ENCODE measurements around the gene ARHGDIB. TPM values are rescaled to one million over a fixed set of nuclear protein-coding genes. Genes with fewer than 3 reads are reported as not detected.

ARHGDIB gene
- total RNA-seq, 1 donor from 2014 or later = 19.0 TPM

- Histone ChIP-seq H3K9me3 (ENCODE audit: insufficient read depth, low read depth, low read length) (no peaks in the 10 kb centered on the region), H3K27me3 (ENCODE audit: insufficient read depth, low read length) (no peaks in the 10 kb centered on the region), H3K4me2 (ENCODE audit: low read length) (peak overlapping the region; percentile 66), H2AFZ (ENCODE audit: low read depth, low read length) (peak overlapping the region; percentile 61), H4K20me1 (ENCODE audit: insufficient read depth, low read length) (no peaks in the 10 kb centered on the region), H3K27ac (ENCODE audit: low read depth, low read length) (peak overlapping the region; percentile 80), H3K36me3 (ENCODE audit: insufficient read depth, low read length) (no peaks in the 10 kb centered on the region), H3K4me3 (ENCODE audit: insufficient read depth, low read depth, low read length) (no peak overlapping the region), H3K4me1 (ENCODE audit: insufficient read depth, low read length) (peaks cover 34% of the 10 kb centered on the region), H3K79me2 (ENCODE audit: insufficient read depth, low read length) (no peaks in the 10 kb centered on the region), H3K9ac (ENCODE audit: low read length) (peak overlapping the region; percentile 62)
- H3K27ac Mint-ChIP-seq (ENCODE audit: unreplicated experiment) = peak overlapping the region; percentile 34
- H3K4me1 Mint-ChIP-seq (ENCODE audit: low read depth, unreplicated experiment) = peaks cover 51% of the 10 kb centered on the region
- H3K4me3 Mint-ChIP-seq (ENCODE audit: unreplicated experiment) = no peak overlapping the region
- FAIRE-seq = peak; percentile 37
- no peaks in the 10 kb centered on the region for H3K36me3 Mint-ChIP-seq (ENCODE audit: low read depth, unreplicated experiment)
- TF ChIP-seq CTCF (IDR thresholded peaks at IDR 0.05; ENCODE audit: insufficient read depth, low read depth, low read length) = no peak
- peaks cover 3% of the 10 kb centered on the region for H3K9me3 Mint-ChIP-seq (ENCODE audit: unreplicated experiment)
- DNase-seq (ENCODE audit: low read depth) = peak; percentile 96
- no peaks in the 10 kb centered on the region for H3K27me3 Mint-ChIP-seq (ENCODE audit: low read depth, unreplicated experiment)
Observed at GRCh38 chr12:14952299-14952921, 9.0 kb downstream of the ARHGDIB start.

GRCh38 chr12:14951851-14952250 lies 9.6 kb downstream of the ARHGDIB start:
- H3K4me3 ChIP-seq (ENCODE audit: insufficient read depth, low read depth, low read length) = no peak overlapping the region
- H3K27me3 ChIP-seq (ENCODE audit: insufficient read depth, low read length) = no peaks in the 10 kb centered on the region
- Mint-ChIP-seq H3K27me3 (ENCODE audit: low read depth, unreplicated experiment) (no peaks in the 10 kb centered on the region), H3K4me3 (ENCODE audit: unreplicated experiment) (no peak overlapping the region), H3K27ac (ENCODE audit: unreplicated experiment) (peak overlapping the region; percentile 34), H3K36me3 (ENCODE audit: low read depth, unreplicated experiment) (no peaks in the 10 kb centered on the region), H3K9me3 (ENCODE audit: unreplicated experiment) (peaks cover 3% of the 10 kb centered on the region), H3K4me1 (ENCODE audit: low read depth, unreplicated experiment) (peaks cover 51% of the 10 kb centered on the region)
- peak; percentile 10 for DNase-seq (ENCODE audit: low read depth)
- H3K79me2 ChIP-seq (ENCODE audit: insufficient read depth, low read length) = no peaks in the 10 kb centered on the region
- H3K27ac ChIP-seq (ENCODE audit: low read depth, low read length) = peak overlapping the region; percentile 80
- no peaks in the 10 kb centered on the region for H3K9me3 ChIP-seq (ENCODE audit: insufficient read depth, low read depth, low read length)
- H4K20me1 ChIP-seq (ENCODE audit: insufficient read depth, low read length) = no peaks in the 10 kb centered on the region
- no peaks in the 10 kb centered on the region for H3K36me3 ChIP-seq (ENCODE audit: insufficient read depth, low read length)
- TF ChIP-seq EZH2 (IDR thresholded peaks at IDR 0.05; ENCODE audit: insufficient read depth, low read length) (no peak), CTCF (IDR thresholded peaks at IDR 0.05; ENCODE audit: insufficient read depth, low read depth, low read length) (no peak)
- peak overlapping the region; percentile 41 for H3K9ac ChIP-seq (ENCODE audit: low read length)
- FAIRE-seq = no peak
- peak overlapping the region; percentile 1 for H3K4me2 ChIP-seq (ENCODE audit: low read length)
- H3K4me1 ChIP-seq (ENCODE audit: insufficient read depth, low read length) = peaks cover 34% of the 10 kb centered on the region
- H2AFZ ChIP-seq (ENCODE audit: low read depth, low read length) = no peak overlapping the region

GRCh38 chr12:14950982-14951746 lies 10.2 kb downstream of the ARHGDIB start:
- H3K9ac ChIP-seq (ENCODE audit: low read length) = peak overlapping the region; percentile 41
- H3K9me3 ChIP-seq (ENCODE audit: insufficient read depth, low read depth, low read length) = no peaks in the 10 kb centered on the region
- peaks cover 51% of the 10 kb centered on the region for H3K4me1 Mint-ChIP-seq (ENCODE audit: low read depth, unreplicated experiment)
- DNase-seq (ENCODE audit: low read depth) (no peak), FAIRE-seq (no peak)
- no peaks in the 10 kb centered on the region for H3K36me3 Mint-ChIP-seq (ENCODE audit: low read depth, unreplicated experiment)
- H3K9me3 Mint-ChIP-seq (ENCODE audit: unreplicated experiment) = peaks cover 3% of the 10 kb centered on the region
- H4K20me1 ChIP-seq (ENCODE audit: insufficient read depth, low read length) = no peaks in the 10 kb centered on the region
- peak overlapping the region; percentile 80 for H3K27ac ChIP-seq (ENCODE audit: low read depth, low read length)
- H3K79me2 ChIP-seq (ENCODE audit: insufficient read depth, low read length) = no peaks in the 10 kb centered on the region
- H3K27ac Mint-ChIP-seq (ENCODE audit: unreplicated experiment) = peak overlapping the region; percentile 36
- no peak overlapping the region for H3K4me3 ChIP-seq (ENCODE audit: insufficient read depth, low read depth, low read length)
- H3K4me2 ChIP-seq (ENCODE audit: low read length) = peak overlapping the region; percentile 1
- no peaks in the 10 kb centered on the region for H3K36me3 ChIP-seq (ENCODE audit: insufficient read depth, low read length)
- no peaks in the 10 kb centered on the region for H3K27me3 Mint-ChIP-seq (ENCODE audit: low read depth, unreplicated experiment)
- no peak overlapping the region for H2AFZ ChIP-seq (ENCODE audit: low read depth, low read length)
- TF ChIP-seq EZH2 (IDR thresholded peaks at IDR 0.05; ENCODE audit: insufficient read depth, low read length) (no peak), CTCF (IDR thresholded peaks at IDR 0.05; ENCODE audit: insufficient read depth, low read depth, low read length) (no peak)
- H3K4me1 ChIP-seq (ENCODE audit: insufficient read depth, low read length) = peaks cover 34% of the 10 kb centered on the region
- H3K27me3 ChIP-seq (ENCODE audit: insufficient read depth, low read length) = no peaks in the 10 kb centered on the region
- H3K4me3 Mint-ChIP-seq (ENCODE audit: unreplicated experiment) = no peak overlapping the region

Data from astrocyte (in vitro differentiated cells and primary cell).